ENCODE data around the gene FBXO24.
A peak's percentile ranks its signal among the peaks of the same experiment; 100 is the strongest.

Gene FBXO24

DNA sequence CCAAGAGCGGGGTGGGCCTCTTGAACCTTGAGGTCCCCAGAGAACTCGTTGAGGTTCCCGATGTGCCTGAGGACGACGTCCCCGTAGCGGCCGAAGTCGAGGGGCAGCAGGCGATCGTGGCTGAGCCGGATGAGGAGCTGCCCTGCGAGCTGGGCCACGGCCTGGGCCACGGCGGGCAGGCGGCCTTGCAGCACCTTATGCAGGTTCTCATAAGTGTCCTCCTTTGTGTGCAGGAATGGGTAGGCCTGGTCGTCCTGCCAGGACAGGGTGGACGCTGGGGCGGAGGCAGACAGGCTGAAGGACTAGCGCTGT, 41.1 kb downstream of the FBXO24 start:
- Histone ChIP-seq H3K4me3 (ENCODE audit: low read length in 2 of 2) (peak overlapping the region; percentile 39 to 64), H2BK5ac (ENCODE audit: low read length) (peak overlapping the region; percentile 14), H2BK15ac (ENCODE audit: low read length) (peak overlapping the region; percentile 38), H3K79me1 (ENCODE audit: low read depth, low read length) (no peaks in the 10 kb centered on the region), H3K36me3 (replicated peaks in 1 of 2; ENCODE audit: control insufficient read depth in 2 of 2, insufficient read depth in 2 of 2, low read length in 2 of 2) (no peaks in the 10 kb centered on the region), H3K23ac (ENCODE audit: low read depth, low read length, poor library complexity) (peak overlapping the region; percentile 93), H3K9ac (ENCODE audit: low read depth, low read length, poor library complexity) (peak overlapping the region; percentile 79), H3K9me3 (replicated peaks in 1 of 2; ENCODE audit: control insufficient read depth in 2 of 2, insufficient read depth in 1 of 2, low read depth in 1 of 2, low read length in 2 of 2) (peaks cover 0 to 2% of the 10 kb centered on the region in 2 donors), H3K18ac (ENCODE audit: low read length) (peak overlapping the region; percentile 88), H3K4ac (ENCODE audit: low read length) (no peak overlapping the region), H4K91ac (ENCODE audit: low read depth, low read length, poor library complexity) (no peak overlapping the region), H3K4me2 (ENCODE audit: insufficient read depth, low read length, poor library complexity, severe bottlenecking) (no peak overlapping the region), H4K8ac (ENCODE audit: low read depth, low read length) (no peak overlapping the region), H2AK5ac (ENCODE audit: low read depth, low read length) (peak overlapping the region; percentile 88), H3K27ac (replicated peaks; ENCODE audit: low read length) (no peak overlapping the region), H3K14ac (ENCODE audit: low read length) (peak overlapping the region; percentile 87), H2BK120ac (ENCODE audit: low read depth, low read length) (no peak overlapping the region), H2AFZ (ENCODE audit: low read length) (peak overlapping the region; percentile 90), H2BK12ac (ENCODE audit: low read length) (peak overlapping the region; percentile 5), H3K4me1 (ENCODE audit: control insufficient read depth in 2 of 2, insufficient read depth in 1 of 2, low read depth in 1 of 2, low read length in 2 of 2) (peaks cover 2 to 9% of the 10 kb centered on the region in 2 donors), H3K27me3 (ENCODE audit: control insufficient read depth in 3 of 3, insufficient read depth in 3 of 3, low read depth in 1 of 3, low read length in 3 of 3) (peaks cover 0 to 7% (median 7%) of the 10 kb centered on the region in 3 experiments)
- WGBS, 2 donors (ENCODE audit: extremely low coverage in 2 of 2, insufficient read length in 2 of 2, insufficient replicate concordance in 1 of 2) = no CpG with 5 or more reads among the region's 21 CpGs
- DNase-seq (ENCODE audit: low spot score) = no peak

DNA sequence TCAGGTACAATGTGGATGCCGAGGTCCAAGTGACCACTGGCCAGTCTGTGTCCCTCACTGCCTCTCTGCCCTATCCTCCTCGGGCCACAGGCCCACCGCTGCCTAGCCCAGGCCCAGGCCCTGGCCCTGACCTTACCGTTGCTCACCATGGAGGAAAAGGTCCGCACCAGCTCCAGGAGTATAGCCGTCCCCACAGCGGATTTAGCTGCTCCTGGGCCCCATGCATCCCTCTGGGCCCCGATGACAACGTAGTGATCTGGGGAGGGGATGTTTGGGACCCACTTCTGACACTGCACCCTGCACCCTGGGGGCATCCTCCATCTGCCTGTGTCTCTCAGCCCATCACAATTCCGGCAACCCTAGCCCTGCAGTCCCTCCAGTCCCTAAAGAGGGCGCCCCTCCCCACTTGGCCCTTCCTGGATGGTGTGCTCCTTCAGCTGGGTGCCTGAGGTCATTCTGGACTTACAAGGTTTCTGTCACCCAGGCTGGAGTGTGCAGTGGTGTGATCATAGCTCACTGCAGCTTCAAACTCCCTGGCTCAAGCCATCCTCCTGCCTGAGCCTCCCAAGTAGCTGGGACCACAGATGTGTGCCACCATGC, 43.1 kb downstream of the FBXO24 start:
- Histone ChIP-seq H3K4me1 (ENCODE audit: control insufficient read depth in 2 of 2, insufficient read depth in 1 of 2, low read depth in 1 of 2, low read length in 2 of 2) (peaks cover 4 to 11% of the 10 kb centered on the region in 2 donors), H3K14ac (ENCODE audit: low read length) (no peak overlapping the region), H3K9ac (ENCODE audit: low read depth, low read length, poor library complexity) (no peak overlapping the region), H4K91ac (ENCODE audit: low read depth, low read length, poor library complexity) (no peak overlapping the region), H3K79me1 (ENCODE audit: low read depth, low read length) (no peaks in the 10 kb centered on the region), H2BK5ac (ENCODE audit: low read length) (no peak overlapping the region), H3K23ac (ENCODE audit: low read depth, low read length, poor library complexity) (no peak overlapping the region), H3K4ac (ENCODE audit: low read length) (no peak overlapping the region), H2AFZ (ENCODE audit: low read length) (no peak overlapping the region), H3K9me3 (replicated peaks in 1 of 2; ENCODE audit: control insufficient read depth in 2 of 2, insufficient read depth in 1 of 2, low read depth in 1 of 2, low read length in 2 of 2) (peaks cover 0 to 3% of the 10 kb centered on the region in 2 donors), H2BK120ac (ENCODE audit: low read depth, low read length) (no peak overlapping the region), H4K8ac (ENCODE audit: low read depth, low read length) (no peak overlapping the region), H3K18ac (ENCODE audit: low read length) (no peak overlapping the region), H2BK15ac (ENCODE audit: low read length) (no peak overlapping the region), H3K4me3 (ENCODE audit: low read length in 2 of 2) (no peak overlapping the region), H3K36me3 (replicated peaks in 1 of 2; ENCODE audit: control insufficient read depth in 2 of 2, insufficient read depth in 2 of 2, low read length in 2 of 2) (no peaks in the 10 kb centered on the region), H2BK12ac (ENCODE audit: low read length) (no peak overlapping the region), H3K27ac (replicated peaks; ENCODE audit: low read length) (no peak overlapping the region), H2AK5ac (ENCODE audit: low read depth, low read length) (peak overlapping the region; percentile 0), H3K27me3 (ENCODE audit: control insufficient read depth in 3 of 3, insufficient read depth in 3 of 3, low read depth in 1 of 3, low read length in 3 of 3) (peaks cover 0 to 25% (median 24%) of the 10 kb centered on the region in 3 experiments), H3K4me2 (ENCODE audit: insufficient read depth, low read length, poor library complexity, severe bottlenecking) (no peak overlapping the region)
- no CpG with 5 or more reads among the region's 11 CpGs for WGBS, 2 donors (ENCODE audit: extremely low coverage in 2 of 2, insufficient read length in 2 of 2, insufficient replicate concordance in 1 of 2)
- no peak for DNase-seq (ENCODE audit: low spot score)

DNA sequence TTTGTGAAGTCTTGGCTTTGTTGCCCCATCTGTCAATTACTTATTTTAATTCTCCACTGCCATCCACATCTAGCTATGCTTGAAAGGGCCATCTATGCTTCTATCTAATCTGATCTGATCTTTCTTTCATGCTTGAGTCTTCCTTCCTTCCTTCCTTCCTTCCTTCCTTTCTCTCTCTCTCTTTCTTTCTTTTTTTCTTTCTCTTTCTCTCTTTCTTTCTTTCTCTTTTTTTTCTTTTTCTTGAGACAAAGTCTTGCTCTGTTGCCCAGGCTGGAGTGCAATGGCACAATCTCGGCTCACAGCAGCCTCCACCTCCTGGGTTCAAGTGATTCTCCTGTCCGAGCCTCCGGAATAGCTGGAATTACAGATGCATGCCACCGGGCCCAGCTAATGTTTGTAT, 43.9 kb downstream of the FBXO24 start:
- Histone ChIP-seq H2BK120ac (ENCODE audit: low read depth, low read length) (no peak overlapping the region), H2BK12ac (ENCODE audit: low read length) (no peak overlapping the region), H3K27ac (replicated peaks; ENCODE audit: low read length) (no peak overlapping the region), H3K4me1 (ENCODE audit: control insufficient read depth in 2 of 2, insufficient read depth in 1 of 2, low read depth in 1 of 2, low read length in 2 of 2) (peaks cover 4 to 11% of the 10 kb centered on the region in 2 donors), H3K27me3 (ENCODE audit: control insufficient read depth in 3 of 3, insufficient read depth in 3 of 3, low read depth in 1 of 3, low read length in 3 of 3) (peaks cover 0 to 26% (median 25%) of the 10 kb centered on the region in 3 experiments), H2BK5ac (ENCODE audit: low read length) (no peak overlapping the region), H3K79me1 (ENCODE audit: low read depth, low read length) (no peaks in the 10 kb centered on the region), H3K14ac (ENCODE audit: low read length) (no peak overlapping the region), H3K18ac (ENCODE audit: low read length) (no peak overlapping the region), H2BK15ac (ENCODE audit: low read length) (no peak overlapping the region), H3K36me3 (replicated peaks in 1 of 2; ENCODE audit: control insufficient read depth in 2 of 2, insufficient read depth in 2 of 2, low read length in 2 of 2) (no peaks in the 10 kb centered on the region), H2AK5ac (ENCODE audit: low read depth, low read length) (no peak overlapping the region), H3K4me2 (ENCODE audit: insufficient read depth, low read length, poor library complexity, severe bottlenecking) (no peak overlapping the region), H3K23ac (ENCODE audit: low read depth, low read length, poor library complexity) (no peak overlapping the region), H4K91ac (ENCODE audit: low read depth, low read length, poor library complexity) (no peak overlapping the region), H3K9me3 (replicated peaks in 1 of 2; ENCODE audit: control insufficient read depth in 2 of 2, insufficient read depth in 1 of 2, low read depth in 1 of 2, low read length in 2 of 2) (peaks cover 0 to 3% of the 10 kb centered on the region in 2 donors), H3K4ac (ENCODE audit: low read length) (no peak overlapping the region), H4K8ac (ENCODE audit: low read depth, low read length) (no peak overlapping the region), H2AFZ (ENCODE audit: low read length) (no peak overlapping the region), H3K9ac (ENCODE audit: low read depth, low read length, poor library complexity) (no peak overlapping the region), H3K4me3 (ENCODE audit: low read length in 2 of 2) (no peak overlapping the region)
- no peak for DNase-seq (ENCODE audit: low spot score)
- WGBS, 2 donors (ENCODE audit: extremely low coverage in 2 of 2, insufficient read length in 2 of 2, insufficient replicate concordance in 1 of 2) = no CpG with 5 or more reads among the region's 4 CpGs

DNA sequence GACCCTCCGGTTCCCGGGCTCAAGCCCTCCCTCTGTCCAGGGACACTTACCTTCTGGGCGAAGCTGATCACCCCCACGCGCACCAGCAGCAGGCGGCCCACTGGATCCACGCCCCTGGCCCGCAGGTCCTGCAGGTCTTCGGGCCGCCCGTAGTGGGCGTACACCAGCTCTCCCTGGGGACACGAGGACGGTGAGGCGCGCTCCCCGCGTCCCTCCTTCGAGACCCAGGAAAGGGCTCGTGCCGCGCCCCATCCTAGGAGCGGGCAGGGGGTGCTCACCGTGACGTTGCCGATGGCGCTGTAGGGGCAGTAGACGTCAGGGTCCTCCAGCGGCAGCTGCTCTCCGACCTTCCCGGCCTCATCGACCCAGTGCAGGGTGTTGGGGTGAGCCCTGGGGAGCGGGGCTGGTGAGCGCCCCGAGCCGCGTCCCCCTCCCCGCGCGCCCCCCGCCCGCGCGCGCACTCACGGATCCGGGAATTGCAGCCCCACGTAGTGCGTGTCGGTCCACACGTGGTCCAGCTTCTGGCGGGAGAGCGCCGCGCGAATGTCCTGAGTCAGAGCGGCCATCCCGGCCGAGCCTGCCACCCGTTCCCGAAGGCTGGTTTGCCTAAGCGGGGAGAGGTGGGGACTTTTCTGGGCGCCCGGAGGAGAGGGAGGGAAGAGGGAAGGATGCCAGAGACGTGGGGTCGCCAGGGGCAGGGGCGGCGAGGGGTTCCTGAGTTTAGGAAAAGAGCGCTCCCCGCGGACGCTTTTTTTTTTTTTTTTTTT, 47.0 kb downstream of the FBXO24 start:
- Histone ChIP-seq H2BK120ac (ENCODE audit: low read depth, low read length) (no peak overlapping the region), H3K4me2 (ENCODE audit: insufficient read depth, low read length, poor library complexity, severe bottlenecking) (peak overlapping the region; percentile 95), H3K9ac (ENCODE audit: low read depth, low read length, poor library complexity) (peak overlapping the region; percentile 91), H3K14ac (ENCODE audit: low read length) (no peak overlapping the region), H3K27ac (replicated peaks; ENCODE audit: low read length) (no peak overlapping the region), H2BK5ac (ENCODE audit: low read length) (peak overlapping the region; percentile 84), H3K4me1 (ENCODE audit: control insufficient read depth in 2 of 2, insufficient read depth in 1 of 2, low read depth in 1 of 2, low read length in 2 of 2) (peaks cover 2% of the 10 kb centered on the region in 2 donors), H2BK12ac (ENCODE audit: low read length) (no peak overlapping the region), H3K4ac (ENCODE audit: low read length) (peak overlapping the region; percentile 26), H2AFZ (ENCODE audit: low read length) (peak overlapping the region; percentile 99), H3K23ac (ENCODE audit: low read depth, low read length, poor library complexity) (peak overlapping the region; percentile 87), H2AK5ac (ENCODE audit: low read depth, low read length) (peak overlapping the region; percentile 11), H3K9me3 (replicated peaks in 1 of 2; ENCODE audit: control insufficient read depth in 2 of 2, insufficient read depth in 1 of 2, low read depth in 1 of 2, low read length in 2 of 2) (peaks cover 0 to 3% of the 10 kb centered on the region in 2 donors), H4K91ac (ENCODE audit: low read depth, low read length, poor library complexity) (no peak overlapping the region), H3K36me3 (replicated peaks in 1 of 2; ENCODE audit: control insufficient read depth in 2 of 2, insufficient read depth in 2 of 2, low read length in 2 of 2) (no peaks in the 10 kb centered on the region), H3K4me3 (ENCODE audit: low read length in 2 of 2) (peak overlapping the region; percentile 46 to 77), H2BK15ac (ENCODE audit: low read length) (peak overlapping the region; percentile 32), H3K18ac (ENCODE audit: low read length) (peak overlapping the region; percentile 97), H3K79me1 (ENCODE audit: low read depth, low read length) (no peaks in the 10 kb centered on the region), H4K8ac (ENCODE audit: low read depth, low read length) (peak overlapping the region; percentile 70), H3K27me3 (ENCODE audit: control insufficient read depth in 3 of 3, insufficient read depth in 3 of 3, low read depth in 1 of 3, low read length in 3 of 3) (peaks cover 0 to 26% (median 25%) of the 10 kb centered on the region in 3 experiments)
- no CpG with 5 or more reads among the region's 72 CpGs for WGBS, 2 donors (ENCODE audit: extremely low coverage in 2 of 2, insufficient read length in 2 of 2, insufficient replicate concordance in 1 of 2)
- no peak for DNase-seq (ENCODE audit: low spot score)
